K562 (cell line): ENCODE results near the gene CMSS1. TPM values are rescaled to one million over a fixed set of nuclear protein-coding genes. Genes with fewer than 3 reads are reported as not detected.

Source experiments
- ATAC-seq: fragments of 200-7000 bp; cut with Tn5 transposase; 3 replicates; pipeline ENCODE4 v1.9.1; 2020; ENCODE audit warnings: moderate library complexity
- BruUV-seq: library from RNA; stranded (reverse); fragments of 400-500 nt; replicated peaks from 2 replicates; lab custom pipeline; 2021; lab: Mats Ljungman, UMichigan
- CTCF ChIA-PET: fragments of 300-600 bp; formaldehyde crosslinking; extraction: SDS; loops from one replicate; lab custom pipeline; 2021; ENCODE audit warnings: low intra/inter-chr PET ratio; lab: Yijun Ruan, JAX
- POLR2A ChIA-PET: fragments of 300-600, 350-650 bp; sonication (Branson Sonifier 250); formaldehyde crosslinking; extraction: SDS; loops from one replicate; lab custom pipeline; 2021; ENCODE audit warnings: antibody characterized with exemption, inconsistent platforms; lab: Yijun Ruan, JAX
- DNase-seq, 4 experiments: peaks; one replicate each; pipeline versions ENCODE4 v3.0.0 to v3.0.0-alpha.2; 2011 to 2018; ENCODE audit warnings: low spot score in 3 of 4, mixed read lengths in 3 of 4; ENCODE audit errors: extremely low read depth in 1 of 4
- FAIRE-seq: peaks from 2 replicates; lab custom pipeline; 2011; peaks lifted over from hg19 to GRCh38; lab: Jason Lieb, UNC
- H2AFZ ChIP-seq: 2 replicates; pipeline ENCODE4 v1.6.0; 2011; ENCODE audit warnings: low read depth, low read length, control low read depth, inconsistent platforms
- H3K27ac ChIP-seq: fragments of 200-600 bp; 3 replicates; pipeline ENCODE4 v1.8.0; 2011; ENCODE audit warnings: low read depth, mild to moderate bottlenecking, control low read depth, inconsistent platforms, low read length, moderate library complexity, mixed read lengths; ENCODE audit errors: extremely low read depth
- H3K27me3 ChIP-seq, 2 experiments: fragments of 300-600 bp in 1 of 2; 2 replicates in 1 of 2; 3 replicates in 1 of 2; pipeline versions ENCODE4 v1.6.0 to v1.8.0; 2011; ENCODE audit warnings: inconsistent platforms in 2 of 2, low read length in 2 of 2, mild to moderate bottlenecking in 1 of 2, mixed read lengths in 1 of 2, moderate library complexity in 1 of 2; ENCODE audit not compliant: control insufficient read depth in 2 of 2, insufficient read depth in 2 of 2
- H3K36me3 ChIP-seq: fragments of 300-600 bp; 3 replicates; pipeline ENCODE4 v1.8.0; 2011; ENCODE audit warnings: mild to moderate bottlenecking, low read length, inconsistent platforms; ENCODE audit not compliant: control insufficient read depth, insufficient read depth
- H3K4me1 ChIP-seq, 2 experiments: fragments of 200-600 bp in 1 of 2; replicated peaks in 1 of 2; 2 replicates in 1 of 2; 3 replicates in 1 of 2; pipeline versions ENCODE4 v1.5.1 to v1.8.0; 2011; ENCODE audit warnings: inconsistent platforms in 2 of 2, low read length in 2 of 2, mild to moderate bottlenecking in 1 of 2, mixed read lengths in 1 of 2, moderate library complexity in 1 of 2; ENCODE audit not compliant: control insufficient read depth in 2 of 2, insufficient read depth in 2 of 2
- H3K4me2 ChIP-seq: 2 replicates; pipeline ENCODE4 v1.6.1; 2011; ENCODE audit warnings: low read length, control low read depth, inconsistent platforms, mixed read lengths; ENCODE audit not compliant: insufficient read depth
- H3K4me3 ChIP-seq: fragments of 200-600 bp; sonication (generic), shearing (Covaris generic); 2 replicates; pipeline ENCODE4 v1.5.1; 2016; ENCODE audit warnings: control low read depth, inconsistent platforms
- H3K79me2 ChIP-seq: fragments of 200-600 bp; 3 replicates; pipeline ENCODE4 v1.8.0; 2011; ENCODE audit warnings: low read length, inconsistent platforms; ENCODE audit not compliant: control insufficient read depth, insufficient read depth
- H3K9ac ChIP-seq, 2 experiments: 2 replicates each; pipeline versions ENCODE4 v1.6.0 to v1.6.1; 2011; ENCODE audit warnings: low read depth in 2 of 2, low read length in 2 of 2, control low read depth in 1 of 2, inconsistent platforms in 1 of 2, mild to moderate bottlenecking in 1 of 2, mixed read lengths in 1 of 2; ENCODE audit not compliant: insufficient read depth in 1 of 2
- H3K9me1 ChIP-seq: one replicate; pipeline ENCODE4 v1.6.0; 2011; ENCODE audit warnings: inconsistent platforms, mild to moderate bottlenecking, low read length, moderate library complexity; ENCODE audit not compliant: control insufficient read depth, insufficient read depth
- H3K9me3 ChIP-seq: replicated peaks from 2 replicates; pipeline ENCODE4 v1.5.1; 2011; ENCODE audit warnings: low read depth, low read length, inconsistent platforms; ENCODE audit not compliant: control insufficient read depth, insufficient read depth
- H4K20me1 ChIP-seq: replicated peaks from 2 replicates; pipeline ENCODE4 v1.6.1; 2011; ENCODE audit warnings: low read length, inconsistent platforms, mixed read lengths; ENCODE audit not compliant: control insufficient read depth, insufficient read depth
- HDAC6 ChIP-seq: IDR thresholded peaks from 2 replicates; pipeline ENCODE4 v1.6.1; 2012; ENCODE audit warnings: low read depth, mild to moderate bottlenecking, control low read depth, inconsistent platforms, low read length, moderate library complexity
- KDM1A ChIP-seq, 2 experiments: fragments of 450-650 bp; IDR thresholded peaks; 2 replicates each; pipeline ENCODE4 v1.6.1; 2016; ENCODE audit warnings: mild to moderate bottlenecking in 2 of 2
- KDM2B ChIP-seq: fragments of 250-450 bp; sonication (Bioruptor Pico); IDR thresholded peaks from 2 replicates; pipeline ENCODE4 v1.8.0; 2021; ENCODE audit warnings: mild to moderate bottlenecking, moderate library complexity
- MAZ ChIP-seq, 2 experiments: fragments of 450-650 bp in 1 of 2; sonication (generic) in 1 of 2; formaldehyde crosslinking; IDR thresholded peaks in 1 of 2; conservative IDR thresholded peaks in 1 of 2; 2 replicates each; pipeline versions ENCODE4 v1.4.0 to v1.5.0; 2020; ENCODE audit warnings: mild to moderate bottlenecking in 1 of 2, missing genetic modification reagents in 1 of 2
- NUFIP1 ChIP-seq: fragments of 450-650 bp; IDR thresholded peaks from 2 replicates; pipeline ENCODE4 v1.6.1; 2018; ENCODE audit not compliant: partially characterized antibody
- SRSF9 ChIP-seq: fragments of 200-400 bp; formaldehyde crosslinking; IDR thresholded peaks from 2 replicates; pipeline ENCODE4 v1.6.1; 2017; ENCODE audit warnings: low read depth, low read length, borderline replicate concordance
- ZC3H11A ChIP-seq: IDR thresholded peaks from 2 replicates; pipeline ENCODE4 v1.6.1; 2012; ENCODE audit warnings: low read depth, low read length, improper control_type of control experiment
- ZNF507 ChIP-seq: conservative IDR thresholded peaks from 2 replicates; pipeline ENCODE4 v1.6.1; 2017; ENCODE audit warnings: missing genetic modification characterization, missing compliant biosample characterization
- ZNF644 ChIP-seq: fragments of 200-800 bp; sonication (Bioruptor generic); IDR thresholded peaks from 2 replicates; pipeline ENCODE4 v1.6.1; 2016; ENCODE audit warnings: low read depth, missing genetic modification characterization, missing compliant biosample characterization
- in situ Hi-C: fragments of 300-500 bp; cut with MboI; formaldehyde crosslinking; loops from 4 replicates; pipeline ENCODE4 v1.15.0; 2018; ENCODE audit warnings: inconsistent platforms, mixed read lengths
- intact Hi-C: fragments of 100-400 bp; cut with micrococcal nuclease; formaldehyde crosslinking; loops from 2 replicates; pipeline ENCODE4 v1.14.2; 2022
- polyA plus RNA-seq, 8 experiments: library from polyadenylated mRNA; depleted of rRNA in 4 of 8; stranded (reverse) in 5 of 8; unstranded in 3 of 8; fragments of >200 nt; fragmentation: Nextera tagmentation in 2 of 8; fragmentation: Illumina TruSeq in 1 of 8; extraction: Ambion mirVana in 2 of 8; extraction: Trizol in 1 of 8; gene quantifications; 2 replicates each; pipeline versions ENCODE4 v1.2.1 to v1.2.3, GENCODE V29; 2011 to 2014; ENCODE audit warnings: inconsistent platforms in 1 of 8, missing spikeins in 1 of 8
- total RNA-seq, 7 experiments: library from RNA; depleted of rRNA in 6 of 7; stranded (reverse); fragments of >200 nt in 6 of 7; fragmentation: Illumina TruSeq in 2 of 7; extraction: Trizol in 2 of 7; gene quantifications; 2 replicates each; pipeline versions ENCODE4 v1.2.1 to v1.2.3, GENCODE V29; 2011 to 2021; ENCODE audit warnings: low replicate concordance in 1 of 7
- TF ChIP-seq, protein P1 (sequence below): fragments of 450-650 bp; formaldehyde crosslinking; conservative IDR thresholded peaks from 2 replicates; pipeline ENCODE4 v1.4.0; 2022; ENCODE audit warnings: mild to moderate bottlenecking, missing genetic modification characterization
- TF ChIP-seq, protein P2 (sequence below): sonication (generic); formaldehyde crosslinking; IDR thresholded peaks from 2 replicates; pipeline ENCODE4 v1.8.0; 2023; ENCODE audit warnings: missing genetic modification reagents, mild to moderate bottlenecking, borderline replicate concordance

The CMSS1 gene
- total and polyA plus RNA-seq, 9 of the 15 experiments (the other 6 are each of a cell fraction or from before 2014, with no cell fraction given): 46.9 to 109 (median 72.3) TPM

DNA sequence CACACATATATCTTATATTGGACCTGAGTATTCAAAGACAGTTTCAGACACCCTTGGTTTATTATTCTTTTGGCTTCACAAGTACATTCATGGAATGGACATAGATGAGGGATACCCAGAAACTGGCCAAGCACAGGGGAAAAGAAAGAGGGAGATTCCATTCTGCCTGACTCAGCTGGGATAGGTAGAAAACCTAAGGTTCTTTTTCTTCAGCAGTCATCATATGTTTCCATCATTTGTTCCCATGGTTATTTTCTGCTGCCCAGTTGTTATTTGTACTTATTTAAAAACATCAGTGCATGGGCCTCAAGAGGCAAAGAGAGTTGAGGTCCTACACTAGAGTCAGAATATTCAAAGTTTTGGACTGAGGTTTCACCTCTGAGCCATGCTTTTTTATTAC, 204.8 kb downstream of the CMSS1 start:
- no peak for DNase-seq
- Histone ChIP-seq H3K4me2 (no peak overlapping the region), H3K4me1 (peaks cover 0 to 2% of the 10 kb centered on the region in 2 experiments; a peak in 1 of 5 replicates), H3K36me3 (no peaks in the 10 kb centered on the region), H3K4me3 (no peak overlapping the region), H3K9me1 (no peaks in the 10 kb centered on the region), H3K9ac (no peak overlapping the region), H3K79me2 (no peaks in the 10 kb centered on the region), H3K9me3 (no peaks in the 10 kb centered on the region), H2AFZ (no peak overlapping the region), H4K20me1 (no peaks in the 10 kb centered on the region), H3K27me3 (no peaks in the 10 kb centered on the region), H3K27ac (no peak overlapping the region)
- ChIA-PET CTCF (interaction anchor here (0.7 kb wide), 1 partner anchor 52 kb away, joined by 3 read pairs; no protein-coding TSS in a partner anchor), POLR2A (interaction anchor here (0.7 kb wide), 1 partner anchor 154 kb away, joined by 3 read pairs; no protein-coding TSS in a partner anchor)
- in situ Hi-C loops: no loop called here
- ATAC-seq: no peak
- FAIRE-seq: no peak
- no TSS peak for BruUV-seq
- TF ChIP-seq, protein P1, sequence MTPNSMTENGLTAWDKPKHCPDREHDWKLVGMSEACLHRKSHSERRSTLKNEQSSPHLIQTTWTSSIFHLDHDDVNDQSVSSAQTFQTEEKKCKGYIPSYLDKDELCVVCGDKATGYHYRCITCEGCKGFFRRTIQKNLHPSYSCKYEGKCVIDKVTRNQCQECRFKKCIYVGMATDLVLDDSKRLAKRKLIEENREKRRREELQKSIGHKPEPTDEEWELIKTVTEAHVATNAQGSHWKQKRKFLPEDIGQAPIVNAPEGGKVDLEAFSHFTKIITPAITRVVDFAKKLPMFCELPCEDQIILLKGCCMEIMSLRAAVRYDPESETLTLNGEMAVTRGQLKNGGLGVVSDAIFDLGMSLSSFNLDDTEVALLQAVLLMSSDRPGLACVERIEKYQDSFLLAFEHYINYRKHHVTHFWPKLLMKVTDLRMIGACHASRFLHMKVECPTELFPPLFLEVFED (CRISPR knock-in tag): no peak
- TF ChIP-seq ZNF507 (tag) (no peak), KDM1A (IDR thresholded peaks at IDR 0.05) (no peak), SRSF9 (no peak), ZNF644 (tag) (no peak), KDM2B (CRISPR knock-in tag) (no peak), ZC3H11A (no peak), HDAC6 (no peak), MAZ (CRISPR knock-in tag; conservative IDR thresholded peaks at IDR 0.05 in 1 of 2, IDR thresholded peaks at IDR 0.05 in 1 of 2) (no peak), NUFIP1 (no peak)
- TF ChIP-seq, protein P2, sequence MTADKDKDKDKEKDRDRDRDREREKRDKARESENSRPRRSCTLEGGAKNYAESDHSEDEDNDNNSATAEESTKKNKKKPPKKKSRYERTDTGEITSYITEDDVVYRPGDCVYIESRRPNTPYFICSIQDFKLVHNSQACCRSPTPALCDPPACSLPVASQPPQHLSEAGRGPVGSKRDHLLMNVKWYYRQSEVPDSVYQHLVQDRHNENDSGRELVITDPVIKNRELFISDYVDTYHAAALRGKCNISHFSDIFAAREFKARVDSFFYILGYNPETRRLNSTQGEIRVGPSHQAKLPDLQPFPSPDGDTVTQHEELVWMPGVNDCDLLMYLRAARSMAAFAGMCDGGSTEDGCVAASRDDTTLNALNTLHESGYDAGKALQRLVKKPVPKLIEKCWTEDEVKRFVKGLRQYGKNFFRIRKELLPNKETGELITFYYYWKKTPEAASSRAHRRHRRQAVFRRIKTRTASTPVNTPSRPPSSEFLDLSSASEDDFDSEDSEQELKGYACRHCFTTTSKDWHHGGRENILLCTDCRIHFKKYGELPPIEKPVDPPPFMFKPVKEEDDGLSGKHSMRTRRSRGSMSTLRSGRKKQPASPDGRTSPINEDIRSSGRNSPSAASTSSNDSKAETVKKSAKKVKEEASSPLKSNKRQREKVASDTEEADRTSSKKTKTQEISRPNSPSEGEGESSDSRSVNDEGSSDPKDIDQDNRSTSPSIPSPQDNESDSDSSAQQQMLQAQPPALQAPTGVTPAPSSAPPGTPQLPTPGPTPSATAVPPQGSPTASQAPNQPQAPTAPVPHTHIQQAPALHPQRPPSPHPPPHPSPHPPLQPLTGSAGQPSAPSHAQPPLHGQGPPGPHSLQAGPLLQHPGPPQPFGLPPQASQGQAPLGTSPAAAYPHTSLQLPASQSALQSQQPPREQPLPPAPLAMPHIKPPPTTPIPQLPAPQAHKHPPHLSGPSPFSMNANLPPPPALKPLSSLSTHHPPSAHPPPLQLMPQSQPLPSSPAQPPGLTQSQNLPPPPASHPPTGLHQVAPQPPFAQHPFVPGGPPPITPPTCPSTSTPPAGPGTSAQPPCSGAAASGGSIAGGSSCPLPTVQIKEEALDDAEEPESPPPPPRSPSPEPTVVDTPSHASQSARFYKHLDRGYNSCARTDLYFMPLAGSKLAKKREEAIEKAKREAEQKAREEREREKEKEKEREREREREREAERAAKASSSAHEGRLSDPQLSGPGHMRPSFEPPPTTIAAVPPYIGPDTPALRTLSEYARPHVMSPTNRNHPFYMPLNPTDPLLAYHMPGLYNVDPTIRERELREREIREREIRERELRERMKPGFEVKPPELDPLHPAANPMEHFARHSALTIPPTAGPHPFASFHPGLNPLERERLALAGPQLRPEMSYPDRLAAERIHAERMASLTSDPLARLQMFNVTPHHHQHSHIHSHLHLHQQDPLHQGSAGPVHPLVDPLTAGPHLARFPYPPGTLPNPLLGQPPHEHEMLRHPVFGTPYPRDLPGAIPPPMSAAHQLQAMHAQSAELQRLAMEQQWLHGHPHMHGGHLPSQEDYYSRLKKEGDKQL: no peak
- intact Hi-C loops: no loop called here
